SW 1271 (cell line): Measurements from ENCODE around the gene GRK2.
A peak's percentile ranks its signal among the peaks of the same experiment; 100 is the strongest.

Source experiments
- DNase-seq, 2 experiments: peaks; one replicate each; lab custom pipeline; 2025; lab: John Stamatoyannopoulos, UW

GRK2 gene

GRCh38 chr11:67282155-67282875 lies 16.0 kb downstream of the GRK2 start:
- no peak for DNase-seq

GRCh38 chr11:67282876-67283371 lies 16.7 kb downstream of the GRK2 start:
- DNase-seq, result no peak

GRCh38 chr11:67283481-67283963 lies 17.2 kb downstream of the GRK2 start:
- no peak for DNase-seq

- no peak for DNase-seq
Measured at GRCh38 chr11:67284811-67285540, 18.7 kb downstream of the GRK2 start.

- DNase-seq, result no peak
Measured at GRCh38 chr11:67285541-67286498, 19.5 kb downstream of the GRK2 start.

GRCh38 chr11:67286621-67287333 lies 20.5 kb downstream of the GRK2 start:
- DNase-seq, result no peak

GRCh38 chr11:67287355-67288197 lies 21.3 kb downstream of the GRK2 start:
- DNase-seq, result no peak

GRCh38 chr11:67288198-67288451 lies 21.9 kb downstream of the GRK2 start:
- DNase-seq, result no peak

- peak; percentile 74 to 86 for DNase-seq
Measured at GRCh38 chr11:67288452-67289225, 22.4 kb downstream of the GRK2 start.

- DNase-seq, result no peak
Measured at GRCh38 chr11:67289226-67289650, 23.0 kb downstream of the GRK2 start, which contains the start of gene ANKRD13D. ANKRD13D (plus strand) TSS chr11:67289303; CDS start chr11:67289461, 158 bp downstream.

GRCh38 chr11:67289651-67290479 lies 23.6 kb downstream of the GRK2 start:
- DNase-seq, result peak in 1 of 2 experiments; percentile 56

- DNase-seq, result no peak
Measured at GRCh38 chr11:67290801-67291200, 24.5 kb downstream of the GRK2 start.

GRCh38 chr11:67291481-67292381 lies 25.5 kb downstream of the GRK2 start:
- no peak for DNase-seq

GRCh38 chr11:67292671-67293070 lies 26.4 kb downstream of the GRK2 start:
- no peak for DNase-seq

GRCh38 chr11:67293090-67293489 lies 26.8 kb downstream of the GRK2 start:
- DNase-seq, result no peak

- no peak for DNase-seq
Measured at GRCh38 chr11:67295846-67296245, 29.6 kb downstream of the GRK2 start.

- DNase-seq, result no peak
Measured at GRCh38 chr11:67298786-67299185, 32.5 kb downstream of the GRK2 start.
